Spleen (tissue), 7 donors: Measurements from ENCODE around the gene CNIH3.

Source experiments
- CTCF ChIP-seq, 11 experiments: fragments of 200-600 bp in 7 of 11; fragments of 450-650 bp in 4 of 11; sonication (generic) in 4 of 11; IDR thresholded peaks in 8 of 11; conservative IDR thresholded peaks in 3 of 11; 1 replicate in 7 of 11; 2 replicates in 4 of 11; pipeline versions ENCODE4 v1.4.0 to v1.8.0; 2016 to 2021; ENCODE audit warnings: antibody characterized with exemption in 11 of 11, inconsistent platforms in 4 of 11, mild to moderate bottlenecking in 1 of 11
- POLR2A ChIP-seq, 3 donors: fragments of 450-650 bp; IDR thresholded peaks; one replicate each; pipeline ENCODE4 v1.5.1; 2017; ENCODE audit warnings: antibody characterized with exemption in 3 of 3, mild to moderate bottlenecking in 1 of 3
- POLR2AphosphoS5 ChIP-seq, 3 donors: sonication (generic); formaldehyde crosslinking; IDR thresholded peaks; one replicate each; pipeline ENCODE4 v1.5.1; 2017; ENCODE audit warnings: antibody characterized with exemption in 3 of 3
- donor health status: DM: no; HTN: no; CAD: no; lungs with moderate emphysema.
- donor health status: DM: no; HTN: no; CAD: no.
- donor health status: DM: no; HTN: no; CAD: no.

- TF ChIP-seq CTCF (IDR thresholded peaks at IDR 0.05 in 8 of 11, conservative IDR thresholded peaks at IDR 0.05 in 3 of 11) (no peak), POLR2AphosphoS5 (IDR thresholded peaks at IDR 0.05) (no peak), POLR2A (IDR thresholded peaks at IDR 0.05) (no peak)
Observed at GRCh38 chr1:224631462-224632115, 15.5 kb downstream of the CNIH3 start.
